GM18517 (cell line): ENCODE measurements around the gene NUCB1.
"Not testable (repeated sequence)": the region's sequence is repeated elsewhere in the genome, so short reads cannot be mapped to it uniquely, and the experiment has no call there.

ENCODE experiments used
- ATAC-seq: cut with Tn5 transposase; IDR thresholded peaks from one replicate; pipeline ENCODE4 v1.9.1; 2021; ENCODE audit warnings: mild to moderate bottlenecking, moderate library complexity; ENCODE audit not compliant: unreplicated experiment

The NUCB1 gene

GRCh38 chr19:48905664-48906063 lies 5.6 kb downstream of the NUCB1 start:
- ATAC-seq = no peak

DNA sequence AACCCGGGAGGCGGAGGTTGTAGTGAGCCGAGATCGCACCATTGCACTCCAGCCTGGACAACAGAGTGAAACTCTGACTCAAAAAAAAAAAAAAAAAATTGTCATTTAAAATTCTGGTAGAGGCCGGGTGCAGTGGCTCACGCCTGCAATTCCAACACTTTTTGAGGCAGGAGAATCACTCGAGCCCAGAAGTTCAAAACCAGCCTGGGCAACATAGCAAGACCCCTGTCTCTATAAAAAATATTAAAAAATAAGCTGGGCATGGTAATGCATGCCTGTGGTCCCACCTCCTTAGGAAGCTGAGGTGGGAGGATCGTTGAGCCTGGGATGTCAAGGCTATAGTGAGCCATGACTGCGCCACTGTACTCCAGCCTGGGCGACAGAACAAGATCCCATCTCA lies 6.2 kb downstream of the NUCB1 start:
- no peak for ATAC-seq

GRCh38 chr19:48907671-48908070 lies 7.6 kb downstream of the NUCB1 start:
- ATAC-seq = no peak

- ATAC-seq = not testable (repeated sequence)
Measured at GRCh38 chr19:48909424-48910077, 9.4 kb downstream of the NUCB1 start.

GRCh38 chr19:48910803-48911202 lies 10.7 kb downstream of the NUCB1 start:
- no peak for ATAC-seq

GRCh38 chr19:48913114-48913889 lies 13.2 kb downstream of the NUCB1 start:
- ATAC-seq = no peak

- ATAC-seq = no peak
Measured at GRCh38 chr19:48914181-48914580, 14.1 kb downstream of the NUCB1 start.

- ATAC-seq = no peak
Measured at GRCh38 chr19:48915757-48916156, 15.6 kb downstream of the NUCB1 start.

GRCh38 chr19:48918071-48918470 lies 18.0 kb downstream of the NUCB1 start:
- no peak for ATAC-seq

- ATAC-seq = no peak
Measured at GRCh38 chr19:48918801-48919247, 18.7 kb downstream of the NUCB1 start.

DNA sequence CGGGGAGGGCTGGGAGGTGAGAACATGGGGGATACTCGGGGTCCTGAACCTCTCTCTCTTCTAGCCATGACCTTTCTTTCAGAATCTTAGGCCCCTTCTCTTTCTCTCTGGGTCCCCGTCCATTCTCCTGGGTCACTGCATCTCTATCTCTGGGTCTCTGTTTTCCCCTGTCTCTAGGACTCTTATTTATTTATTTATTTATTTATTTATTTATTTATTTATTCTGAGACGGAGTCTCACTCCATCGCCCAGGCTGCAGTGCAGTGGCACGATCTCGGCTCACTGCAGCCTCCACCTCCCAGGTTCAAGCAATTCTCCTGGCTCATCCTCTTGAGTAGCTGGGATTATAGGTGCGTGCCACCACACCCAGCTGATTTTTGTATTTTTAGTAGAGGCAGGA lies 19.2 kb downstream of the NUCB1 start:
- not testable (repeated sequence) for ATAC-seq

DNA sequence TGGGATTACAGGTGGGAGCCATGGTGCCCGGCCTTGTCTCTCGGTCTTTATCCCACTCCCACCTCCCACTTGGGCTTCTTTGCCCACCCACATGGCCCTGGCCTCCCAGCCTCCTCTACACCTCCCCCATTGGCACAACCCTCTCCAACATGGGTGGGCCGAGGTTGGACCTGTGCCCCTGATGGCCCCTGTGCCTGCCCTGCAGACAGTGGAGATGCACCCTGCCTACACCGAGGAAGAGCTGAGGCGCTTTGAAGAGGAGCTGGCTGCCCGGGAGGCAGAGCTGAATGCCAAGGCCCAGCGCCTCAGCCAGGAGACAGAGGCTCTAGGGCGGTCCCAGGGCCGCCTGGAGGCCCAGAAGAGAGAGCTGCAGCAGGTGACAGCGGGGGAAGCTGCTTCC lies 20.8 kb downstream of the NUCB1 start:
- no peak for ATAC-seq

- no peak for ATAC-seq
Measured at GRCh38 chr19:48921721-48922500, 21.8 kb downstream of the NUCB1 start.

- ATAC-seq = no peak
Measured at GRCh38 chr19:48922548-48923490, 22.7 kb downstream of the NUCB1 start.

DNA sequence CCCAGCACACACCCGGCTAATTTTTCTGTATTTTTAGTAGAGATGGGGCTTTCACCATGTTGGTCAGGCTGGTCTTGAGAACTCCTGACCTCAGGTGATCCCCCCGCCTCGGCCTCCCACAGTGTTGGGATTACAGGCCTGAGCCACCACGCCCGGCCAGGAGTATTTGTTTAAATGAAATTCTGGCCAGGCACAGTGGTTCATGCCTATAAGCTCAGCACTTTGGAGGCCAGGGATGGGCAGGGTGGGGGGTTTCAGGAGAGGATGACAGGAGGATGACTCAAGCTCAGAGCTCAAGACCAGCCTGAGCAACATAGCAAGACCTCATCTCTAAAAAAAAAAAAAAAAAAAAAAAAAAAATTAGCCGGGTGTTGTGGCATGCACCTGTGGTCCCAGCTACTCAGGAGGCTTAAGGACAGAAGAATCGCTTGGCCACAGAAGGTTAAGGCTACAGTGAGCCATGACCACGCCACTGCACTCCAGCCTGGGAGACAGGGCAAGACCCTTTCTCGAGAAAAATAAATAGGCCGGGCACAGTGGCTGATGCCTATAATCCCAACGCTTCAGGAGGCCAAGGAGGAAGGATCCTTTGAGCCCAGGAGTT lies 25.2 kb downstream of the NUCB1 start:
- no peak for ATAC-seq

- ATAC-seq = not testable (repeated sequence)
Measured at GRCh38 chr19:48925890-48926289, 25.8 kb downstream of the NUCB1 start.

GRCh38 chr19:48926909-48927308 lies 26.8 kb downstream of the NUCB1 start:
- no peak for ATAC-seq

GRCh38 chr19:48927692-48928091 lies 27.6 kb downstream of the NUCB1 start:
- not testable (repeated sequence) for ATAC-seq

DNA sequence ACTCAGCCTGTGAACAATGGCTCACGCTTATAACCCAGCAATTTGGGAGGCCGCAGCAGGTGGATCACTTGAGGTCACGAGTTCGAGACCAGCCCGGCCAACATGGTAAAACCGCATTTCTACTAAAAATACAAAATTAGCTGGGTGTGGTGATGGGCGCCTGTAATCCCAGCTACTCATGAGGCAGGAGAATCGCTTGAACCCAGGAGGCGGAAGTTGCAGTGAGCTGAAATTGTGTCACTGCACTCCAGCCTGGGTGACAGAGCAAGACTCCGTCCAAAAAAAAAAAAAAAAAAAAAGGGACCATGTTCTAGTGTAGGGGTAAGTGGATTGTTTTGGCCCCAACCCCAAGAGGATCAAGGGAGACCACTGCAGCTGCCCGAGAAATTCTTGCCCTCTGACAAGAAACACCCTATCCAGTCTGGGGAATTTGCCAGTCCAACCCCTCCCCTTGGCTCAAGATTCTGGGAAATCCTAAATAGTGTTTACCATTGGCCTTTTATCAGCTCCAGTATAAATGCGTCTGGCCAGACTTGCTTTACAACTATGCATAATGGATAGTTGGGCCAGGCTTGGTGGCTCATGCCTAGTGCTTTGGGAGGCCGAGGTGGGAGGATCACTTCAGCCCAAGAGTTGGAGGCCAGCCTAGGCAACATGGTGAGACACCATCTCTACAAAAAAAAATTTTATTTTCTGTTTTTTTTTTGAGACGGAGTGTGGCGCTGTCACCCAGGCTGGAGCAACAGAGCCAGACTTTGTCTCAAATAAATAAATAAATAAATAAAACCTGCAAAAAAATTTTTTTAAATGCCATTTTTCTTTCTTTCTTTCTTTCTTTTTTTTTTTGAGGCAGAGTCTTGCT lies 28.3 kb downstream of the NUCB1 start:
- ATAC-seq = no peak
